ENCODE results near the gene HIRIP3. TPM values are rescaled to one million over a fixed set of nuclear protein-coding genes. Genes with fewer than 3 reads are reported as not detected.
A peak's percentile ranks its signal among the peaks of the same experiment; 100 is the strongest.

Gene HIRIP3
- polyA plus RNA-seq, 2 of the 4 experiments (the other 2 are of a cell fraction), result 11.5 to 16.7 TPM

- no peak for DNase-seq (ENCODE audit: low read depth in 1 of 2, low spot score in 1 of 2)
- H3K27ac ChIP-seq, result peak overlapping the region; percentile 90 to 98; a peak in 5 of 6 replicates
- H3K4me3 ChIP-seq, result no peak overlapping the region
- TF ChIP-seq MAX (IDR thresholded peaks at IDR 0.05) (no peak), ZNF302 (CRISPR knock-in tag; IDR thresholded peaks at IDR 0.05) (no peak), CHD4 (IDR thresholded peaks at IDR 0.05; ENCODE audit: borderline replicate concordance) (no peak), USF2 (IDR thresholded peaks at IDR 0.05) (no peak), KDM1A (IDR thresholded peaks at IDR 0.05; ENCODE audit: low read depth) (no peak), POLR2A (IDR thresholded peaks at IDR 0.05; ENCODE audit: low read length) (no peak), RFX5 (IDR thresholded peaks at IDR 0.05) (no peak), PBX3 (IDR thresholded peaks at IDR 0.05) (no peak), RNF2 (IDR thresholded peaks at IDR 0.05; ENCODE audit: borderline replicate concordance, low read depth) (no peak), RAD21 (conservative IDR thresholded peaks at IDR 0.05 in 1 of 2, IDR thresholded peaks at IDR 0.05 in 1 of 2) (no peak), FOSB (CRISPR knock-in tag; IDR thresholded peaks at IDR 0.05) (no peak), BCL3 (IDR thresholded peaks at IDR 0.05) (no peak), CEBPB (IDR thresholded peaks at IDR 0.05) (no peak), JUNB (IDR thresholded peaks at IDR 0.05) (no peak), ATOH8 (CRISPR knock-in tag; IDR thresholded peaks at IDR 0.05; ENCODE audit: low read depth) (no peak), HES2 (IDR thresholded peaks at IDR 0.05) (no peak)
- peaks cover 19% of the 10 kb centered on the region for H3K4me1 ChIP-seq
- 88% methylated on average over 6 of the region's 6 CpGs for WGBS (ENCODE audit: missing lambda C conversion rate)
- POLR2A ChIA-PET, result interaction anchor here (0.9 to 2.0 kb wide), 13 partner anchors 10 to 162 kb away, joined by 3 to 27 read pairs (median 5); partner anchors contain the start of genes ASPHD1, HIRIP3, INO80E and KCTD13
- CTCF ChIA-PET, result interaction anchor here (0.6 to 2.7 kb wide), 16 partner anchors 11 to 274 kb away, joined by 3 to 18 read pairs (median 4); partner anchors contain the start of genes C16orf92, KCTD13, TLCD3B and TMEM219
- no peak overlapping the region for H3K4me2 ChIP-seq
- FAIRE-seq, result no peak
- H3K9me3 ChIP-seq, result peaks cover 4% of the 10 kb centered on the region; the same call in 1 of the 3 replicates
- ATAC-seq, result no peak
Observed at GRCh38 chr16:29972992-29973383, 22.4 kb downstream of the HIRIP3 start.

- ATAC-seq (no peak), DNase-seq (ENCODE audit: low read depth in 1 of 2, low spot score in 1 of 2) (no peak), FAIRE-seq (no peak)
- H3K27ac ChIP-seq, result no peak overlapping the region
- peaks cover 4% of the 10 kb centered on the region; the same call in 1 of the 3 replicates for H3K9me3 ChIP-seq
- H3K4me2 ChIP-seq, result no peak overlapping the region
- TF ChIP-seq NR3C1 (IDR thresholded peaks at IDR 0.05), result no peak
- TF ChIP-seq RFX5 (IDR thresholded peaks at IDR 0.05), result no peak
- TF ChIP-seq JUNB (IDR thresholded peaks at IDR 0.05), result no peak
- TF ChIP-seq GATA3 (IDR thresholded peaks at IDR 0.05; ENCODE audit: borderline replicate concordance), result no peak
- TF ChIP-seq SREBF2 (IDR thresholded peaks at IDR 0.05), result no peak
- TF ChIP-seq EP300 (IDR thresholded peaks at IDR 0.05), result no peak
- TF ChIP-seq FOXS1 (CRISPR knock-in tag; IDR thresholded peaks at IDR 0.05), result no peak
- no peak for TF ChIP-seq RCOR1 (IDR thresholded peaks at IDR 0.05; ENCODE audit: low read depth, low read length)
- TF ChIP-seq KDM5A (IDR thresholded peaks at IDR 0.05), result no peak
- no peak for TF ChIP-seq ESRRA (IDR thresholded peaks at IDR 0.05; ENCODE audit: borderline replicate concordance, low read length)
- peaks cover 19% of the 10 kb centered on the region for H3K4me1 ChIP-seq
- no peak overlapping the region for H3K4me3 ChIP-seq
- WGBS (ENCODE audit: missing lambda C conversion rate), result 100% methylated on average over 1 of the region's 1 CpG
- POLR2A ChIA-PET, result interaction anchor here (0.6 to 2.0 kb wide), 8 partner anchors 11 to 161 kb away, joined by 3 to 27 read pairs (median 8); partner anchors contain the start of genes ASPHD1, KCTD13, SEZ6L2 and TMEM219
- CTCF ChIA-PET, result interaction anchor here (0.6 to 2.7 kb wide), 11 partner anchors 11 to 157 kb away, joined by 3 to 18 read pairs (median 5); partner anchors contain the start of genes TLCD3B and TMEM219
Observed at GRCh38 chr16:29972500-29972899, 22.9 kb downstream of the HIRIP3 start.
